ENCODE results near the gene ME3.

ME3 gene

GRCh38 chr11:86592047-86592591 is 80.3 kb downstream of the ME3 start:
- no peak for DNase-seq
- no peak overlapping the region for H3K4me3 ChIP-seq
- no peaks in the 10 kb centered on the region for H3K9me3 ChIP-seq
- H3K4me1 ChIP-seq: peaks cover 0 to 51% (median 26%) of the 10 kb centered on the region in 4 donors
- intact Hi-C loops (cut with DNase I; ENCODE audit: low total_unique reads): no loop called here
- peak overlapping the region in 1 of 2 donors; percentile 8 for H3K27ac ChIP-seq
- H3K36me3 ChIP-seq: no peaks in the 10 kb centered on the region
- TF ChIP-seq, protein P1, sequence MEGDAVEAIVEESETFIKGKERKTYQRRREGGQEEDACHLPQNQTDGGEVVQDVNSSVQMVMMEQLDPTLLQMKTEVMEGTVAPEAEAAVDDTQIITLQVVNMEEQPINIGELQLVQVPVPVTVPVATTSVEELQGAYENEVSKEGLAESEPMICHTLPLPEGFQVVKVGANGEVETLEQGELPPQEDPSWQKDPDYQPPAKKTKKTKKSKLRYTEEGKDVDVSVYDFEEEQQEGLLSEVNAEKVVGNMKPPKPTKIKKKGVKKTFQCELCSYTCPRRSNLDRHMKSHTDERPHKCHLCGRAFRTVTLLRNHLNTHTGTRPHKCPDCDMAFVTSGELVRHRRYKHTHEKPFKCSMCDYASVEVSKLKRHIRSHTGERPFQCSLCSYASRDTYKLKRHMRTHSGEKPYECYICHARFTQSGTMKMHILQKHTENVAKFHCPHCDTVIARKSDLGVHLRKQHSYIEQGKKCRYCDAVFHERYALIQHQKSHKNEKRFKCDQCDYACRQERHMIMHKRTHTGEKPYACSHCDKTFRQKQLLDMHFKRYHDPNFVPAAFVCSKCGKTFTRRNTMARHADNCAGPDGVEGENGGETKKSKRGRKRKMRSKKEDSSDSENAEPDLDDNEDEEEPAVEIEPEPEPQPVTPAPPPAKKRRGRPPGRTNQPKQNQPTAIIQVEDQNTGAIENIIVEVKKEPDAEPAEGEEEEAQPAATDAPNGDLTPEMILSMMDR (IDR thresholded peaks at IDR 0.05): no peak
- H3K27me3 ChIP-seq: no peaks in the 10 kb centered on the region

DNA sequence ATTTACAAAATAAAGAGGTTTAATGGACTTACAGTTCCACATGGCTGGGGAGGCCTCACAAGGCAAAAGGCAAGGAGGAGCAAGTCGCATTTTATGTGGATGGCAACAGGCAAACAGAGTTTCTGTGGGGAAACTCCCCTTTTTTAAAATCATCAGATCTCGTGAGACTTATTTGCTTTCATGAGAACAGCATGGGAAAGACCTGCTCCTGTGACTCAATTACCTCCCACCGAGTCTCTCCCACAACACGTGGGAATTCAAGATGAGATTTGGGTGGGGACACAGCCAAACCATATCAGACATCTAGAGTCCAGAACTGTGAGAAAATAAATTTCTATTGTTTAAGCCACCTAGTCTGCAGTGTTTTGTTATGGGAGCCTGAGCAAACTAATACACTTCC is 80.8 kb downstream of the ME3 start:
- Histone ChIP-seq H3K36me3 (no peaks in the 10 kb centered on the region), H3K9me3 (no peaks in the 10 kb centered on the region), H3K4me1 (peaks cover 0 to 47% (median 22%) of the 10 kb centered on the region in 4 donors), H3K27me3 (no peaks in the 10 kb centered on the region), H3K4me3 (no peak overlapping the region), H3K27ac (no peak overlapping the region)
- DNase-seq: no peak
- intact Hi-C loops (cut with DNase I; ENCODE audit: low total_unique reads): no loop called here
- TF ChIP-seq, protein P1 (IDR thresholded peaks at IDR 0.05): no peak

GRCh38 chr11:86589856-86590589 is 82.4 kb downstream of the ME3 start:
- H3K4me3 ChIP-seq: no peak overlapping the region
- no peaks in the 10 kb centered on the region for H3K36me3 ChIP-seq
- H3K4me1 ChIP-seq: peaks cover 0 to 46% (median 21%) of the 10 kb centered on the region in 4 donors
- H3K9me3 ChIP-seq: no peaks in the 10 kb centered on the region
- H3K27me3 ChIP-seq: no peaks in the 10 kb centered on the region
- TF ChIP-seq, protein P1 (IDR thresholded peaks at IDR 0.05): no peak
- intact Hi-C loops (cut with DNase I; ENCODE audit: low total_unique reads): no loop called here
- no peak overlapping the region for H3K27ac ChIP-seq
- no peak for DNase-seq

GRCh38 chr11:86589204-86589603 is 83.2 kb downstream of the ME3 start:
- Histone ChIP-seq H3K36me3 (no peaks in the 10 kb centered on the region), H3K4me3 (no peak overlapping the region), H3K9me3 (no peaks in the 10 kb centered on the region), H3K4me1 (peaks cover 0 to 46% (median 21%) of the 10 kb centered on the region in 4 donors), H3K27ac (peak overlapping the region; percentile 33 to 52), H3K27me3 (no peaks in the 10 kb centered on the region)
- TF ChIP-seq, protein P1 (IDR thresholded peaks at IDR 0.05): no peak
- DNase-seq: no peak
- intact Hi-C loops (cut with DNase I; ENCODE audit: low total_unique reads): no loop called here

GRCh38 chr11:86588566-86589090 is 83.8 kb downstream of the ME3 start:
- Histone ChIP-seq H3K9me3 (no peaks in the 10 kb centered on the region), H3K4me3 (no peak overlapping the region), H3K4me1 (peaks cover 0 to 46% (median 21%) of the 10 kb centered on the region in 4 donors), H3K27me3 (no peaks in the 10 kb centered on the region), H3K36me3 (no peaks in the 10 kb centered on the region), H3K27ac (peak overlapping the region; percentile 33 to 52)
- DNase-seq: no peak
- intact Hi-C loops (cut with DNase I; ENCODE audit: low total_unique reads): no loop called here
- TF ChIP-seq, protein P1 (IDR thresholded peaks at IDR 0.05): no peak
